ENCODE results near the gene ANKRD29.

ANKRD29 gene

DNA sequence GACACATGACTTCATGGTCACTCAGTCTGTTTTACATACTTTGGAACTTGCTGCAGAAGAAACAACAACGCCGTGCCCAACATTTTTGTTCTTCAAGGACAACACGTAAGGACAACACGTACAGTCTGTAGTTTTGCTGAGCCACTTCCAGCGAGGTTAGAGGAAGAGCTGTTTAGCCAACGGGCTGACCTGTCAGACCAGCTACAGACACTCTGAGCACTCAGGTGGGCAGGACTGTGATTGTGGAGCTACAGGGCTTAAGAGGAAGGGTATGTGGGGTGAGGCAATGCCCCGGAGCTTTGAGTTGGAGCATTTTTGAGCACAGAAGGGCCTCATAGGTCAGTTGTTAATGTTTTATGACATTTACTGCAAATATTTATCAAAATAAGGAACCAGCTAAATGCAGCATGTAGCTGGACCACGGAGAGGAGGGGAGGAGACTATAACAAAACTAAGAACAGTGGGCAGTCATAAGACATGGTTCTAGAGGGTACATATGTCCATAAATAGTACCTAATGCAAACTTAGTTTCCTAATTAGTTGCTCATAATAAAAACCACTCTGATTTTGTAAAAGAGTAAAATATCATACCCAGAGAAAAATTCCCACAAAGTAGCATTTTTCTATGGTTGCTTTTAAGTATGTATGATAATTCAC is 50.1 kb downstream of the ANKRD29 start:
- no peak for ATAC-seq

DNA sequence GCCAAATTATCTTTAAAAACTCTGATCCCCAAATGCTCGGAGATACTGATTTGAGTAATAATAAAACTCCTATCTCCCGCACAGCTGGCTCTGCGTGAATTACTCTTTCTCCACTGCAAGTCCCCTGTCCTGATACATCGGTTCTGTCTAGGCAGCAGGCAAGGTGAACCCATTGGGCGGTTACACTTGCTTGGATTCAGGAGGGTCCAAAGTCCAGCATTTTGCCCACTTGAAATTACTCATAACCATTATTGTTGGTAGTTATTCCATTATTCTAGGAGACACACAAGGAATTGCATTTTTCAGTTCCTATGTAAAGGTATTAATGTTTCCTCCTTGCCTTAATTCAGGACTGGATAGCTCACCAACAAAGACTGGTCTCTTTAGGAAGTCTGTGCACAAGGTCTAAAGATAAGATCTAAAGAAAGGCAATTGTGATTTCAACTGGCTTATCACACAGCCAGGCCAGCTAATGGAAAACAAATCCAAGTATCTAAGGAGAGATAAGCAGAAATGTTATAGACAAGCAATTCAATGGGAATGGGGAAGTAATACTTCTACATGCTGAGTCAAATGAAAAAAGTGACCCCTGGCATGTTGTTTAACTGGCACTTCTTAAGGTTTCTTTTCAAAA is 53.2 kb downstream of the ANKRD29 start:
- no peak for ATAC-seq

DNA sequence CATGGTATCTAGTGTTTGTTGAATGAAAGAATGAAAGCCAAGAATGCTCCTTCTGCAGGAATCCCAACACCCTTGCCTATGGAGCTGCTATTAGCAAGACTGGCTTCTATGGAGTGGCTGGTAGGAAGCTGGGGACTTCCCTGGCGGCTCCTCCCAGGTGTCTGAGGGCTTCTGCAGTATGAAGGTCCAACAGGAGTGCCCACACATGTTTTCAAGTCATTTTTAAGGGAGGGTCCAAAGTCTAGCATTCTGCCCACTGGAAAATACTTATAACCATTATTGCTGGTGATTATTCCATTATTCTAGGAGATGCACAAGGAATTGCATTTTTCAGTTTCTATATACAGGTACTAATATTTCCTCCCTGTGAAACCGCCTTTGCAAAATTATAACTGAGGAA is 54.5 kb downstream of the ANKRD29 start:
- no peak for ATAC-seq

DNA sequence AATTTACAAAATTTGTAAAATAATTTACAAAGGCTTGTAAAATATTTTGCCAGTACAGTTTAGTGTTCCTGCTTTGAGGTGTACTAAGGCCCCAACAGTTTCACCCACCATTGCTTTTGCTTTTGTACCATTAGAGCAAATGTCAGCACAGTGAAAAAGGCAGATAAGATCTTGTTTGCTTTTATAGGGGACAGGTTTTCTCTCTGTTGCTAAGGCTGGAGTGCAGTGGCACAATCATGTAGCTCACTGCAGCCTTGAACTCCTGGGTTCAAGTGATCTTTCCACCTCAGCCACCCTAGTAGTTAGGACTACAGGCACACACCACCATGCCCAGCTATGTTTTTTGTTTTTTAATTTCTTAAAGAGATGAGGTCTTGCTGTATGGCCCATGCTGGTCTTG is 56.8 kb downstream of the ANKRD29 start:
- no peak for ATAC-seq

DNA sequence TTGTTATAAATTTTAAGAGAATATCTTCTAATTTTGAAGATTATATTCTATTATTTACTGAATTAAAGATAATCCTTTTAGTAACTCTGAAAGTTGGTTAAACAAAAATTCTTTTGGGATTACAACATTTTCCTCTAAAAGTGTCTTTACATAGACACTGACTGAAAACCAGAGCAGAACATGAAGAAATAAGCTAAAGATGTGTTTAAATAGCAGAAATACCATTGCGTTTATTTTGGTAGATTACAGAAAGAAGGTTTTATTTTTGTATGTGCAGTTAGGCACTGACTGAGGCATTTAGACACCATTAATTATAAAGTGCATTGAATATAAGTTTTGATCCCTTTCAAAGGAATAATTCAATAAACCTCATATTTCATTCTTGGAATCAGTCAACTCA is 62.9 kb downstream of the ANKRD29 start:
- no peak for ATAC-seq

DNA sequence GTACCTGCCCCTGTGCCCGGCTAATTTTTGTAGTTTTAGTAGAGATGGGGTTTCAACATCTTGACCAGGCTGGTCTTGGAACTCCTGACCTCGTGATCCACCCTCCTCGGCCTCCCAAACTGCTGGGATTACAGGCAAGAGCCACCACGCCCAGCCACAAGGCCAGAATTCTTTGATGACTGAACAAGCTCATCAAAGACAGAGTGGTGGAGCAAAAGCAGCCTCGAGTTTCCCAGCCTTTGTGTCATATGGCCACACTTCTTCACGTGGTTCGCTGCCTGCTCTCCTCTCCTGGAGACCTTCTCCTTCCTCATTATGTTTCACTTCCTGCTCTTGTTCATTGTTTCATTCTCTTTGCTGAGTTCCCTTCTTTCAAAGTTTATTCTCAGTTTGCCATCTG is 66.5 kb downstream of the ANKRD29 start:
- ATAC-seq, result no peak

DNA sequence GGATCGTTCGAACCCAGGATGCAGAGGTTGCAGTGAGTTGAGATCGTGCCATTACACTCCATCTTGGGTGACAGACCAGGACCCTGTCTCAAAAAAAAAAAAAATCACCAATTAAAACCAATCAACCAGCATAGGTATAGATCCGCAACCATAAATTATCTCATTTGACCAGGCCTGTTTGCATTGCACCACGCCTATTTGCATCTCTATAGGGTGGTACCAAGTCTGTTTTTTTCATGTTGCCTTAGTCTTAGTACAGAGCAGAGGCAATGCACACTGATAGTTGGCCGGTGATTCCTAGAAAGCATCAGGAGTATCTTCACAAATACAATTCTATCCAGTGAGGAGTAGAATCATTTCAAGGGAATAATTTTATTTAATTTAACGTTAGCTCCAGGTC is 67.1 kb downstream of the ANKRD29 start:
- ATAC-seq, result no peak

DNA sequence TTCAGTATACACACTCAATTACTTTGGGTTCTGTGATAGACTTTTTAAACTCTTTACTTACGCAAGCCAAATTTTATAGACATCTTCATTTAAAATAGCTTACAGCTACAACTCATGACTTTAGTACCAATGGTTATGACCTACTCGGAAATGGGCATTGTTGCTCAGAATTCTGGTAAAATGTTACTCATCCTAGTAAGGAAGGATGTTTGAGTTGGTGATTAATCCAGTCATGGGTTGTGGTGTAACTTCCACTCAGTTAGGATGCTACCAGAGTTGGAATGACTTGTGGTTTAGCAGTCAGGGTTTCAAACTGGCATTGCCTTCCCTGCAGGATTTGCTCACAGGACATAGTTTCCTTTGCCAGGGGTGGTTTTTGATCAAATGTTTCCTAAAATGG is 69.0 kb downstream of the ANKRD29 start:
- no peak for ATAC-seq

DNA sequence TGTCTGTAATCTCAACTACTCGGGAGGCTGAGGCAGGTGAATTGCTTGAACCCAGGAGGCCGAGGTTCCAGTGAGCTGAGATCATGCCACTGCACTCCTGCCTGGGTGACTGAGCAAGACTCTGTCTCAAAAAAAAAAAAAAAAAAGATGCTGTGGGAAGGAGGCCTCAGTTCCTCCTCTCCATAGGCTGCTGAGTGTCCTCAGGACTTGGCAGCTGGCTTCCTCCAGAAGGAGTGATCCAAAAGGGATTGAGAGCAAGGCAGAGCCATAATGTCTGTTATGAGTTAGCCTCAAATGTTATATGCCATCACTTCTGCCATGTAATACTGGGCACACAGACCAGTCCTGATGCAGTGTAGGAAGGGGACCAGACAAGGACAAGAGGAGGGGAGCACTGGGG is 69.8 kb downstream of the ANKRD29 start:
- no peak for ATAC-seq

DNA sequence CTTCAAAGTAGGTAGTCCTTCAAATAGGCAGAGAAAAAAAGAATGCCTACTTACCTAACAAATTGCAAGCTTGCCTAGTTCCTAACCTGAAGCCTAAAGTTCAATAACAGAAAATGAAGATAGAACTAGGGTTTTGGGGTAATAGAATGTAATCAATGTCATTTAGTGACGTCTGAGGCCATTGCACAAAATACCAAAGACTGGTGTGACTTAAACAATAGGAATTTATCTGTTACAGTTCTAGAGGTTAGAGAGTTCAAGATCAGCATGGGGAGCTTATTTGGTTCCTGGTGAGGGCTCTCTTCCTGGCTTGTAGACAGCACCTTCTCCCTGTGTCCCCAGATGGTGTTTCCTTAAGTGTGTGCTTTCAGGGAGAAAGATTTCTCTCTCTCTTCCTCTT is 71.7 kb downstream of the ANKRD29 start:
- no peak for ATAC-seq

DNA sequence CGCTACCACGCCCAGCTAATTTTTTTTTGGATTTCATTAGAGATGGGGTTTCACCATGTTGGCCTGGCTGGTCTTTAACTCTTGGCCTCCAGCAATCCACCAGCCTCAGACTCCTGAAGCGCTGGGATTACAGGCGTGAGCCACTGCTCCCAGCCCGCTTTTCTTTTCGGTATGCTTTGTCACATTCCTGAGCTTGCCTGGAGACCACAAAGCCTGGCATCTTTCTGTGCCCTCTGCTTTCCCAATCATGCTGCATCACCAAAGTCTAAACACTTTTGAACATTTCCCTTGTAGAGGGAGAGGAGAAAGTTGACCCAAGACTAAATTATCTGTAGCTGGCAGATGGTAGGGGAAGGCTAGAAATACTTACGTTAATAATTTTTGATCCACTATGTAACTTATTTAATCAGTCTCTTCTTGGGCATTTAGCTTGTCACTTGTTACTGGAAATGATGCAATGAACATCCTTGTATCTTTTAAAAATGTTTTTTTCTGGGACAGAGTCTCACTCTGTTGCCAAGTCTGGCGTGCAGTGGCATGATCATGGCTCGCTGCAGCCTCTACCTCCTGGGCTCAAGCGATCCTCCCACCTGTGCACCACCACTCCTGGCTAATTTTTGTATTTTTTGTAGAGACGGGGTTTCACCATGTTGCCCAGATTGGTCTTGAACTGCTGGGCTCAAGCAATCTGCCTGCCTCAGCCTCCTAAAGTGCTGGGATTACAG is 73.7 kb downstream of the ANKRD29 start:
- ATAC-seq, result no peak

DNA sequence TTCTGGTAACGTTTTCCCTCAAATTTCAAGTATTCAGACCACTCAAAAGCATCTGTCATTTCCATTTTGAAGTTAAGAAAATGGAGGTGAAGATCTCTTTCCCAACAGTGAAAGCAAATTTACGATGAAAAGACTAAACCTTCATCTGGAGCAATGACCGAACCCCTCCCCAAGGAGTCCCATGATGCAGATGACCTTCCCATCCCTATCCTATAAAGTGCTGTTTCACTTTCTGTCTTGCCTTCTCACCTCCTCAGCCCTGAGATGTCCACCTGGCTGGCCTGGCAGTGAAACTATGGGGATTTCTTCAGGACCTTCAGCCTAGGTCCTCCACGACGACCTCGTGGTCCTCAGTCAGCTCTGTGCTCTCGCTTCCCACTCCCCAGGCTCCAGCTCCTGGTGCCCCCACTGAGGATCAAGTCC is 75.5 kb downstream of the ANKRD29 start:
- no peak for ATAC-seq

DNA sequence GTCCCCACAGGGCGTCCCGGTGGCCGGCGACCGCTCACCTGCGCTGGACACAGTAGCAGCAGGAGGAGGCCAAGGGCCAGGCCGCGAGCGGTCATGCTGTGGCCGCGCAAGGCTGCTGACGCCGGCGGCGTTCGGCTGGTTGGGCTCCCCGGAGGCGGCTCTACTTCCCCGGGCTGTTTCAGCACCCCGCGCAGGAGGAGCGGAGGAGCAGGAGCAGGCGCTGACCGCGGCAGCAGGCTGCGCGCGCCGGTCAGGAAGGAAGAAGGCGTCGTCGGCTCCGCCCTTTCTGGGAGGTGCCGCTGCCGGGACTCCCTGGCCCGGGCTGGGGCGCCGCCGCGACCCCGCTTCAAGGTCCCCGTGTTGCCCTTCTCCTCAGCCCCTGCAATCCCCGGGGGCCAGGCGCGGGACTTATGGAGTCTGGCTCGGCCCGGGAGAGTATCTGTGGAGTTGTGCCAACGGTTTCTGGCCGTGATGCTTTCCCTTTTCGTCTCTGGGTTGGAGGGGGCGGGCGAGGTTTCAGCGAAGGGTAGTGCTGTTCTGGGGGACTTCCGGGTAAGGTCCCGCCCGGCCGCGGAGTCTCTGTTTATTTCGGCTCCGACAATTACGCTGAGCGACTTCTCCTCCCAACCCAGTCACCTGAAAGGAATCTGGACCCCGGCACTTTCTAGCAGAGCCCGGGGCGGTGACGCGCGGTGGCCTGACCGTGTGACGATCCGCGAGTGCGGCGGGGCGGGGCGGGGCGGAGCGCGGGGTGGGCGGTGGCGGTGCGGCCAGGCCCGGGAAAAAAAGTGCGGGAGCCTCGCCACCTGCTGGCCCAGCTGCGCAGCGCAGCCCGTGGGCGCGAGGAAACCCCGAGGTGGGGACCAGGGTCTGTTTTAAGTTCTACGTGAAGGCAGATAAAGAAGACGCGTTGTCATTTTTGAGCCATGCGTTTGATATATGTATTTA is 76.2 kb downstream of the ANKRD29 start, which contains the start of gene NPC1:
Gene NPC1 (minus strand): TSS at position 258 of the 948 bp plus-strand sequence. CDS start 163 bp downstream, at position 95.
- peak; percentile 90 to 95 for ATAC-seq

DNA sequence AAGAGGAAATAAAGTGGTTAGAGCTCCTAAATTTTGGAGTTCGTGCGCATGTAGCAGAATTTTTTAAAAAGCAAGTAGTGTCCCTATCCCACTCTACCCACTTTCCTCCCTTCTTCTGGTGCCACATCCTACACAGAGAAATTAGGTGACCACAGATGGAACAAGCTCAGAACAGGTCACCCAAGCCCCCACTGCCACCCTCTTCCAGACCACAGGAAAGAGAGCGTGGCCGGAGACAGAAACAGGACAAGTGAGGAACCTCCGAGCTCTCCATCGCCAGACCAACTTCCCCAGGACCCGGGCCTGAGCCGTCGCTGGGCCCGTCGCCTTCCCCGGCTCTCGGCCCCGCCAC is 76.8 kb downstream of the ANKRD29 start:
- no peak for ATAC-seq

DNA sequence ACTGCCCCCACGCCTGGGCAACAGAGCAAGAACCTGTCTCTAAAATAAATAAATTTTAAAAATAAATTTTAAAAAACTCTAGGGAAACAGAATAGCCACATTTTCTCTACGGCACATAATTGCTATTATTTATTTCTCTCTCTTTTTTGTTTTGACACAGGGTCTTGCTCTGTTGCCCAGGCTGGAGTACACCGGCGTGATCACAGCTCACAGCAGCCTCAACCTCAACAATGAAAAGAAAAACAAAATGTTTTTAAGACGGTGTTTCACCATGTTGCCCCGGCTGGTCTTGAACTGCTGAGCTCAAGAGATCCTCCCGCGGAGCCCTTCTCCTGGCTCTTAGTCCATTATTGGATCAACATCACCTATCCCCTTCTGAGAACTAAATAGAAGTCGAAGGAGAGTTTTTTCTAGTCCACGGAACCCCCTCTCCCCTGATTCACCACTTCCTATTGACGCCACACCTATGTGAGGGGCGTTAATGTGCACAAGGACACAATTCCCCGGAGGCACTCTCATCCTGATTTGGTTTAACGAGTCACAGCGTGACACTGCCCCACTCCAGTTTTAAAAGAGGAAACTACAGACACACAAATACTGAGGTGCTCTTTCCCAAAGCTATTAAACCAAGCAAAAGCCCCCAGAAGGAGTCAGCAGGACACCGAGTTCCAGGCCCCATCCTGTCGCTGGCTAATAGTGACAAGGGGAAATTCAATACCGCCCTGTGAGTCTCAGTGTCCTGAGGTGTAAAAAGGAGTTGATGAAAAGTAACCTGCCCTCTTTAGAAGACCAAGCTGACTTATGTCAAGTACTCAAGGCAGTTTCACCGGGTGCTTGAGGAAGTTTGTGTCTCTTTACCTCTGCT is 77.5 kb downstream of the ANKRD29 start:
- no peak for ATAC-seq

DNA sequence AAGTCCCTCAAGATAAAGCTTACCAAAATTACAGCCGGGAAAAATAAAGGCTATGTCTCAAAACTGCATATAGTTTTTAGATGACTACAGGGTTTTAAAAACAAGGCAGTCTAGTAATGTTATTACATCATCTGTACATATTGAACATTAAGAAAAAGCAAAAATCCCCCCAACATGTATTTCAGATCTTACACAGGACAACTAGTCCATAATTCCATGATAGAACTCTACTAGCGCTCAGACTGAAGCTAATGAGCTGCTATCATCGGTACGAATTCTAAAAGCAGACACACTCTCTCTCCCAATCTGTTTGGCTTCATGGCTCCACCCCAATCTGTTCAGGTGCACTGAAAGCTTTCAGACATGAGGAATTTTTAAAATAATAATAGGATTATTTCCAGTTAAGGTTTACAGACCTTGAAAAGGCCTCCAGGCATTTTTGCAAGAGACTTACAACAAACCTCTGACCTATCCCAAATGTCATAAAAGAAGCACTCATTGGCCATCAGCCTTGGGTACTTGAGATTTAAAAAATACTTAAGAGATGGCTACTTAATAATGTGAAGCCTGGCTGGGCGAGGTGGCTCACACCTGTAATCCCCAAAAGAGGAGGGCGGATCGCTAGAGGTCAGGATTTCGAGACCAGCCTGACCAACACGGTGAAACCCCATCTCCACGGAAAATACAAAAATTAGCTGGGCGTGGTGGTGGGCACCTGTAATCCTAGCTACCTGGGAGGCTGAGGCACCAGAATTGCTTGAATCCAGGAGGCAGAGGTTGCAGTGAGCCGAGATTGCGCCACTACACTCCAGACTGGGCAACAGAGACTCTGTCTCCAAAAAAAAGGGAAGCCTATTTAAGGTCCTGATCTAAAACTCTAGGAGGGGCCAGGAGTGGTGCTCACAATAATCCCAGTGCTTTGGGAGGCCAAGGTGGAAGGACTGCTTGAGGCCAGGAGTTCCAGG is 78.4 kb downstream of the ANKRD29 start:
- no peak for ATAC-seq

DNA sequence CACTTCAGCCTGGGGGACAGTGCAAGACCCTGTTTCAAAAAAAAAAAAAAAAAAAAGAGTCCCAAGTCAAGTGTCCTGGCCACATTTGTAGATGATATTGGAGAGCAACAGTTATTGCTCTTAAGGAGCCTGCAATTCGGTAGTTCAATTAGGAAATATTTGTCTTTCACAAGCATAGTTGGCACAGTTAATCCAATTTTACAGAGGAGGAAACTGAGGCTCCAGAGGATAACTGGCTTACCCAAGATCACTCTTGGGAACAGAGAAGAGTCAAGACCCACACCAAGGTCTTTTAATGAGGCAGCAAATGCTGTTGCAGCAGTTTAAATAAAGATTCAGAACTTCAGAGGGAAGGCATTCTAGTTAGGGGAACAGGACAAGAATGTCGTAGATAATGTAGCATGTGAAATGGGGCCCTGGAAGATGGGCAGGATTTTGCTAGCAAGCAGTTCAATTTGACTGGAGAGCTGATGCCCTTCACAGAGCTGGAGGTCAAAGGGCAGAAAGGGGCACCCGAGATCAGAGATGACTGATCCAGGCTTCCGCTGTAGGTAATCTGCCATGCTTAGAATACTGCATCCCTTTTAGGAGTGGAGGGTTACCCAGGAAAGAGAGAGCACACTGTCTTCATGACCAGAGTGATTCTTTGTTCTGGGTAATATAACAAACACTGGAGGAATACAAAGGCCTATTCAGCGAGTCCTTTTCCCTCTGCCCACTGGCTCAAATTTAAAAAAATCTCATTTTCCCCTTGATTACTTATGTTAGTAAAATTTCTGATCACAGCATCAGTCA is 79.4 kb downstream of the ANKRD29 start:
- ATAC-seq, result no peak

DNA sequence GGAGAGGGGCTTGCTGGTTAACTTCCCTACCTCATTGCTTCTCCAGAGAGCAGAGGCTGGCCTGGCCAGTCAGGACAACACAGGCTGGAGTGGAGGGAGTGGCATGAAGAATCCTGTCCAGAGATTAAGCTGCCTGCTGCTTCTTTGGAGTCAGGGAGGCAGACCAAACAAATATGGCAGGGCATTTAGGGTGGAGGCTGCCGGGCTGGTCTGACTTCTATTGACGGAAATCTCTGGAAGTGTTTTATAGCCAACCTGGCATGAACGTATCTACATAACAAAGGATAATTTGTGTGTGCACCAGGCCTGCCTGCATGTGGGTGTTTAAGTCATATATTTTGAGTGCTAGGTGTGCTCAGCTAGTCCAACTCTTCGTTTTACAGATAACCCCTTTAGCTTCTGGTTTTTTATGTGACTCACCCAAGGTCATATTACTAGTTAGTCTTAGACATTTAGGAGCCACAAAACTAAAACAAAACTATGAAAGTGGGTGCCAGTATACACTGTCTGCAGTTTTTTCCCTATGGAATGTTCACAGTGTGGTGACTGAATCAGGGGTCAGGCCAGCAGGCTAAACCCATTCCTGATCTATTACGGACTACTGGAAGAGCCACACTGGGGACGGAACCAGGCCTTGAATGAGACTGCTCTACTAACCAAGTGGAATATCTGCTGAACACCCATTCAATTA is 81.9 kb downstream of the ANKRD29 start:
- peak in 1 of 2 donors; percentile 59 for ATAC-seq
